22Rv1 (cell line): ENCODE data around the gene BAIAP2L1.

Experiments used
- H3K27ac ChIP-seq: fragments of 450-650 bp; 2 replicates; pipeline ENCODE4 v1.5.1; 2017
- ZFX ChIP-seq: fragments of 450-650 bp; IDR thresholded peaks from 2 replicates; pipeline ENCODE4 v1.6.1; 2017; ENCODE audit warnings: antibody characterized with exemption, borderline replicate concordance
- TF ChIP-seq, protein P1 (sequence below): fragments of 450-650 bp; IDR thresholded peaks from 2 replicates; pipeline ENCODE4 v1.5.1; 2017; ENCODE audit warnings: mild to moderate bottlenecking

Gene BAIAP2L1

DNA sequence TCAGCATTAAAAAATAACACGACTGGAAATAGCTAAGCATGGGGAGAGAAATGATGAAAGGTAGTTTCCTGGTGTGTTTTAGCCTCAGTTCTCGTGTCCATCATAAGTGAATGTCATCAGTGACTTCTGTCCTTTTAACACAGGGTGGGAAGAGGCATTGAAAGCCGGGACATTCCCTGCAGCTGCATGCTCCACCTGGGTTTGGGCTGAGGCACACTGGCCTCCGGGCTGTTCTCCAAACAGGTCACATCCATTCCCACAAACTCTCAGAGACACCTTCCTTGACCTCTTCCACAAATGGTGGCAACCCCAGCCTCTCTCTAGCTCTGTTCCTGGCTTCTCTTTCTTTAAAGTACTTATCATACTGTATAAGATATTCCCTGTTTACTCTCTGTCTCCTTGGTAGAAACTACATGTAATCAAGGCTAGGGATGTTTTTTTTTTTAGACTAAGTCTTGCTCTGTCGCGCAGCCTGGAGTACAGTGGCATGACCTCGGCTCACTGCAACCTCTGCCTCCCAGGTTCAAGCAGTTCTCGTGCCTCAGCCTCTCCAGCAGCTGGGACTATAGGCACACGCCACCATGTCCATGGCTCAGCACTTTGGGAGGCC lies 22.6 kb downstream of the BAIAP2L1 start:
- no peak overlapping the region for H3K27ac ChIP-seq
- no peak for TF ChIP-seq ZFX
- TF ChIP-seq, protein P1, sequence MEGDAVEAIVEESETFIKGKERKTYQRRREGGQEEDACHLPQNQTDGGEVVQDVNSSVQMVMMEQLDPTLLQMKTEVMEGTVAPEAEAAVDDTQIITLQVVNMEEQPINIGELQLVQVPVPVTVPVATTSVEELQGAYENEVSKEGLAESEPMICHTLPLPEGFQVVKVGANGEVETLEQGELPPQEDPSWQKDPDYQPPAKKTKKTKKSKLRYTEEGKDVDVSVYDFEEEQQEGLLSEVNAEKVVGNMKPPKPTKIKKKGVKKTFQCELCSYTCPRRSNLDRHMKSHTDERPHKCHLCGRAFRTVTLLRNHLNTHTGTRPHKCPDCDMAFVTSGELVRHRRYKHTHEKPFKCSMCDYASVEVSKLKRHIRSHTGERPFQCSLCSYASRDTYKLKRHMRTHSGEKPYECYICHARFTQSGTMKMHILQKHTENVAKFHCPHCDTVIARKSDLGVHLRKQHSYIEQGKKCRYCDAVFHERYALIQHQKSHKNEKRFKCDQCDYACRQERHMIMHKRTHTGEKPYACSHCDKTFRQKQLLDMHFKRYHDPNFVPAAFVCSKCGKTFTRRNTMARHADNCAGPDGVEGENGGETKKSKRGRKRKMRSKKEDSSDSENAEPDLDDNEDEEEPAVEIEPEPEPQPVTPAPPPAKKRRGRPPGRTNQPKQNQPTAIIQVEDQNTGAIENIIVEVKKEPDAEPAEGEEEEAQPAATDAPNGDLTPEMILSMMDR = no peak

DNA sequence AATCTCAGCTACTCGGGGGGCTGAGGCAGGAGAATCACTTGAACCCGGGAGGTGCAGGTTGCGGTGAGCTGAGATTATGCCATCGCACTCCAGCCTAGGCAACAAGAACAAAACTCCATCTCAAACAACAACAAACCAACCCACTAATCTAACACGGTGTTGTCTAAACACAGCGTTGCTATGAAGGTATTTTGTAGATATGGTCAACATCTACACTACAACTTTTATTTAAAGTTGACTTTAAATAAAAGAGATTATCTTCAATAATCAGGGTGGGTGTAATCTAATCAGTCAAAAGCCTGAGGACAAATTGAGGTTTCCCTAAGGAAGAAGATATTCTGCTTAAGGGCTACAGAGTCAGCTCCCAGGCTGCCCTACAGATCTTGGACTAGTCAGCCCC lies 24.2 kb downstream of the BAIAP2L1 start:
- no peak overlapping the region for H3K27ac ChIP-seq
- no peak for TF ChIP-seq ZFX
- TF ChIP-seq, protein P1 = no peak

DNA sequence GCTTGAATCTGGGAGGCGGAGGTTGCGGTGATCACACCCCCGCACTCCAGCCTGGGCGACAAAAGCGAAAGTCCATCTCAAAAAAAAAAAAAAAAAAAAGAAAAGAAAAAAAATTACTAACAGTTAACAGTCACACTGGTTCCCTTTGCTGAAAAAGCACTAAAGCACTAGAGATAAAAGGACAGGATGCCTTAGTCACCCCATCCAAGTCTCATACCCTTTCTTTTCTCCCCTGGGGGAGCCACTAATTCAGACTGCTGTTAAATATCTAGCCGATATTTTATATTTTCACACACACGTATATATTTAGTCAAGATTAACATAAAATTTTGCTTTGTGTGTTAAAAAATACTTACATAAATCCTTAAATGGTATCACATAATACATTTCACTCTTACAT lies 25.2 kb downstream of the BAIAP2L1 start:
- no peak overlapping the region for H3K27ac ChIP-seq
- TF ChIP-seq, protein P1 = no peak
- no peak for TF ChIP-seq ZFX

DNA sequence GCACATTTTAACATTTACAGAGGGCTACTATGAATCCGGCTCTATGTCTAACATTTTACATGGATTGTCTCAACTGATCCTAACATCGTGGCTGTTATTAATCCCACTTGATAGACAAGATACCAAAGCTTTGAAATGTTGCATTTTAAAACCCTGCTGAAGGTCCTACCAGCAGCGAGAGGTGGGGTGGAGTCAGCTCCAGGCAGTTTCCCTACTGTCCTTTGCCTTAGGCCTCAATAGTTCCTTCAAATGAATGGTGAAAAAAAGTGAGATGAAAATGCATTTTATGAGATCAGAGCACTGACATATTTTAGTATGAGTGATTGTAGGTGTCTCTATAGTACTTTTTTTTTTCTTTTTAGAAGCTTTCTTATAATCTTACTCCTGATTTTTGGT lies 26.6 kb downstream of the BAIAP2L1 start:
- no peak overlapping the region for H3K27ac ChIP-seq
- TF ChIP-seq, protein P1 = no peak
- no peak for TF ChIP-seq ZFX

DNA sequence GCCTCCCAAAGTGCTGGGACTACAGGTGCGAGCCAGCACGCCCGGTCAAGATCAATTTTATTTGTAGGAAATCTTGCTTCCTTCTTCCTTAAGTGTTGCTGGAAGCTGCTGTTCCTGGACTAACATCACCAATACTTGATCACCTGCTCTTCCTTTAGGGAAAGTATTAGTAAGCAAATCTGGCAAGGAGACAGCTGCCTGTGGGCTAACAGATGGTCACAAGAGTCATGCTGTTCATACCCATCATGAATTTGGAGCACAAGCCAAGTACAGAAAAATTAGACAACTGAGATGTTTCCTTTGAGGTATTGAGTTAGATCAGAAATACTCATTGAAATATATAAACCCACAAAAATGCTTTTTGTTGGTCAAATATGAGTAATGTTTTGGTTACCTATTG lies 27.9 kb downstream of the BAIAP2L1 start:
- no peak for TF ChIP-seq ZFX
- TF ChIP-seq, protein P1 = no peak
- H3K27ac ChIP-seq = no peak overlapping the region

DNA sequence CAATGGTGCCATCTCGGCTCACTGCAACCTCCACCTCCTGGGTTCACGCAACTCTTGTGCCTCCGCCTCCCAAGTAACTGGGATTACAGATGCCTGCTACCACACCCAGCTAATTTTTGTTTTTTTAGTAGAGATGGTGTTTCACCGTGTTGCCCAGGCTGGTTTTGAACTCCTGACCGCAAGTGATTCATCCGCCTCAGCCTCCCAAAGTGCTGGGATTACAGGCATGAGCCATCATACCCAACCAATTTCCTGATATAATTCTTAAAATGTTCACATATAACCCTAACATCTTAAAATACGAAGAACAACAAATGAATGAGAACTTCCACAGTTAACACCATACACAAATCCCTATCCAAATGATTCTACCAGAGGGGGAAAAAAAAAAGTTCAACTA lies 31.2 kb downstream of the BAIAP2L1 start:
- no peak for TF ChIP-seq ZFX
- H3K27ac ChIP-seq = no peak overlapping the region

DNA sequence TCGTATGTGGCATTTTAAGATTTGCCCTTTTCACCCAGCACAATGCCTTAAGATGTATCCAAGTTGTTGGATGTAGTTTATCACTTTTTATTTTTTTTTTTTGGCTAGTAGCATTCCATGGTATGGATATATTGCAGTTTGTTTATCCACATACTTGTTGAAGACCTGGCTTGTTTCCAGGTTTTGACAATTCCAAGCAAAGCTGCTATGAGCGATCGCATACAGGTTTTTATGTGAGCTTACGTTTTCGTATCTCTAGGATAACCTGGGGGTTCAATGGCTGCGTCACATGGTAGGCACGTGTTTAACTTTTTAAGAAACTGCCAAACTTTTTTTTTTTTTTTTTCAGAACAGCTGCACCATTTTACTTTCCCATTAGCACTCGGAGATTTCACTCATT lies 32.2 kb downstream of the BAIAP2L1 start:
- TF ChIP-seq, protein P1 = no peak
- no peak for TF ChIP-seq ZFX
- H3K27ac ChIP-seq = no peak overlapping the region

DNA sequence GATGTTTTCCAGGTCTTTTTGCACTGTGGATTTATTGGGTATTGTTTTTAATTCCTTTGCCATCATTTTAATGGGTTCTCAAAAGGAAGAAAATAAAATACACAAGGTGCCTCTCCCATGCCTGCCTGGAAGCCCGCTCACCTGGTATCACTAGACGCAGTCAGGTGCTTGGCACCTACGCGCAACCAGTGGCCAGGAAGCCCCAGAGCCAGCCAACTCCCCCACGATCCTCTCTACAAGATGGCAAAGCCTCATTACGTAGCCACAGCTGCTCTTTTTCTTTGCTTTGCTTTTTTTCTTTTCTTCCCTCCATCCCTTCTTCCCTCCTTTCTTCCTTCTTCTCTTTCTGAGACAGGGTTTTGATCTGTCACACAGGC lies 34.3 kb downstream of the BAIAP2L1 start:
- TF ChIP-seq, protein P1 = no peak
- TF ChIP-seq ZFX = no peak
- H3K27ac ChIP-seq = no peak overlapping the region
